Upper lobe of left lung (tissue), 4 donors: Measurements from ENCODE around the gene RXRB.

Experiments used
- CTCF ChIP-seq, 6 experiments: fragments of 450-650 bp in 4 of 6; fragments of 200-600 bp in 2 of 6; sonication (generic) in 2 of 6; IDR thresholded peaks; one replicate each; pipeline ENCODE4 v1.5.1; 2016 to 2019; ENCODE audit warnings: antibody characterized with exemption in 6 of 6
- POLR2A ChIP-seq, 4 donors: fragments of 450-650 bp; IDR thresholded peaks; one replicate each; pipeline ENCODE4 v1.5.1; 2016 to 2017; ENCODE audit warnings: antibody characterized with exemption in 4 of 4, mild to moderate bottlenecking in 2 of 4
- POLR2AphosphoS5 ChIP-seq, 2 donors: sonication (generic); formaldehyde crosslinking; IDR thresholded peaks; one replicate each; pipeline ENCODE4 v1.5.1; 2017; ENCODE audit warnings: antibody characterized with exemption in 2 of 2

GRCh38 chr6:33191383-33192104 lies 8.9 kb downstream of the RXRB start:
- TF ChIP-seq POLR2A (IDR thresholded peaks at IDR 0.05) = no peak
- TF ChIP-seq CTCF (IDR thresholded peaks at IDR 0.05) = no peak
- no peak for TF ChIP-seq POLR2AphosphoS5 (IDR thresholded peaks at IDR 0.05)
